Large intestine (tissue), 12 donors: ENCODE measurements around the gene TAF1C. TPM values are rescaled to one million over a fixed set of nuclear protein-coding genes. Genes with fewer than 3 reads are reported as not detected.
A peak's percentile ranks its signal among the peaks of the same experiment; 100 is the strongest.

ENCODE experiments used
- DNase-seq, 2 donors: peaks; one replicate each; pipeline versions ENCODE4 v3.0.0 to v3.0.0-alpha.2; 2013
- H3K27ac ChIP-seq: one replicate; pipeline ENCODE4 v1.5.1; 2013; ENCODE audit warnings: low read length
- H3K27me3 ChIP-seq: 2 replicates; pipeline ENCODE4 v1.6.1; 2013; ENCODE audit warnings: low read length; ENCODE audit not compliant: control insufficient read depth, insufficient read depth
- H3K36me3 ChIP-seq: 2 replicates; pipeline ENCODE4 v1.6.1; 2013; ENCODE audit warnings: low read length; ENCODE audit not compliant: control insufficient read depth, insufficient read depth
- H3K4me1 ChIP-seq: one replicate; pipeline ENCODE4 v1.6.1; 2013; ENCODE audit warnings: low read length; ENCODE audit not compliant: control insufficient read depth, insufficient read depth
- H3K4me3 ChIP-seq: one replicate; pipeline ENCODE4 v1.5.1; 2013; ENCODE audit warnings: low read length
- H3K9me3 ChIP-seq: one replicate; pipeline ENCODE4 v1.6.1; 2013; ENCODE audit warnings: mild to moderate bottlenecking, low read depth, low read length, moderate library complexity; ENCODE audit not compliant: control insufficient read depth
- WGBS: methylation state at CpG from one replicate; pipeline ENCODE4 v1.1.5; 2013; ENCODE audit warnings: low lambda C conversion rate; ENCODE audit not compliant: insufficient coverage; 5-methylcytosine and 5-hydroxymethylcytosine counted together
- long read RNA-seq, 11 donors: transcript quantifications; one replicate each; lab custom pipeline, GENCODE V29; 2026
- polyA plus RNA-seq: library from polyadenylated mRNA; unstranded; fragments of 120-200 nt; gene quantifications from one replicate; pipeline ENCODE4 v1.2.1, GENCODE V29; 2013

The TAF1C gene
- polyA plus RNA-seq: 46.7 TPM
- long read RNA-seq, donor 1: 0 reads
- long read RNA-seq, donor 2, partial matches to known transcripts: 0 of 4 reads
- long read RNA-seq, donor 2, other reads (novel, unspliced or antisense): 0 of 4 reads
- long read RNA-seq, donor 3: 0 reads
- long read RNA-seq, donor 4, partial matches to known transcripts: 0 of 1 reads
- long read RNA-seq, donor 4, other reads (novel, unspliced or antisense): 0 of 1 reads
- long read RNA-seq, donor 5: 0 reads
- long read RNA-seq, donor 6: 0 reads
- long read RNA-seq, donor 7: 0 reads
- long read RNA-seq, donor 8, partial matches to known transcripts: 0 of 1 reads
- long read RNA-seq, donor 8, other reads (novel, unspliced or antisense): 0 of 1 reads
- long read RNA-seq, donor 9, partial matches to known transcripts: 0 of 2 reads
- long read RNA-seq, donor 9, other reads (novel, unspliced or antisense): 0 of 2 reads
- long read RNA-seq, donor 10: 0 reads
- long read RNA-seq, donor 11: 0 reads

DNA sequence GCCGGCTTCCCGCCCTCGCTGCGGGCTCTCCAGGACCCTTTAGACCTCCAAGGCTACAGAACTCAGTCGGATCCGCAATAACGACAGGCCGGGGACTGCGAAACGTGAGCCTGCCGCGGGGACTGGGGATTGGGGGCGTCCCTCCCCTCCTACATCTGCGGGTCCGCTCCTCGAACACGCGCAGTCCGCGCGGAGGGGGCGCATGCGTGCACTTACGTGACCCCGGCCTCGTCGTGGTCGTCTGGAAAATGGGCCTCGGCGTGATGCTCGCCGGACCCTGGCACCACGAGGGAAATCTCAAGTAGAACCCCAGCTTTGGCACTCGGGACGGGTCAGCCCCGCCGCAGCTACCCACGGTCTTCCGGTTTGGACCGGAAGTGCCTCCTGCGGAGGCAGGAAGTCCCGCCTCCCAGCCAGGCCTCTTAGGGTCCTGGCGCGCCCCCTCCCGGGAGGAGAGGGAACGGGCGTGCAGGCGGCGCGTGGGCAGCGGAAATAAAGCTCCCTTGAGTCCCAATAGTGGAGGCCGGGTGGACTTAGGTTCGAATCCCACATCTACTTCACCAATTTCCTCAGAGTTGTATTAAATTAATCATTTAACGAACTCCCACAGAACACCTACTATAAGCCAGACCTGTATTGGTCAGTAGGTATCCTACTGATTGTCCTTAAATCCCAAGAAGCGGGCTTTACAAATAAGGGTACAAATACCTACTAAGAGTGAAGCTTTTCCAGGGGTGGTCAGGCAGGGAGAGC, at the start of gene TAF1C:
Gene TAF1C, minus strand, starts transcription at position 373 of the 753 bp plus-strand sequence. CDS start 2,069 bp downstream, outside the sequence.
- peaks cover 3% of the 10 kb centered on the region for H3K9me3 ChIP-seq
- peaks cover 4% of the 10 kb centered on the region for H3K4me1 ChIP-seq
- H3K27ac ChIP-seq: no peak within 1 kb of the TSS
- peaks cover 26% of the 10 kb centered on the region for H3K36me3 ChIP-seq
- peak within 1 kb of the TSS; percentile 88 for H3K4me3 ChIP-seq
- peak; percentile 92 to 95 for DNase-seq
- no peaks in the 10 kb centered on the region for H3K27me3 ChIP-seq
- WGBS: no CpG with 5 or more reads among the region's 55 CpGs

DNA sequence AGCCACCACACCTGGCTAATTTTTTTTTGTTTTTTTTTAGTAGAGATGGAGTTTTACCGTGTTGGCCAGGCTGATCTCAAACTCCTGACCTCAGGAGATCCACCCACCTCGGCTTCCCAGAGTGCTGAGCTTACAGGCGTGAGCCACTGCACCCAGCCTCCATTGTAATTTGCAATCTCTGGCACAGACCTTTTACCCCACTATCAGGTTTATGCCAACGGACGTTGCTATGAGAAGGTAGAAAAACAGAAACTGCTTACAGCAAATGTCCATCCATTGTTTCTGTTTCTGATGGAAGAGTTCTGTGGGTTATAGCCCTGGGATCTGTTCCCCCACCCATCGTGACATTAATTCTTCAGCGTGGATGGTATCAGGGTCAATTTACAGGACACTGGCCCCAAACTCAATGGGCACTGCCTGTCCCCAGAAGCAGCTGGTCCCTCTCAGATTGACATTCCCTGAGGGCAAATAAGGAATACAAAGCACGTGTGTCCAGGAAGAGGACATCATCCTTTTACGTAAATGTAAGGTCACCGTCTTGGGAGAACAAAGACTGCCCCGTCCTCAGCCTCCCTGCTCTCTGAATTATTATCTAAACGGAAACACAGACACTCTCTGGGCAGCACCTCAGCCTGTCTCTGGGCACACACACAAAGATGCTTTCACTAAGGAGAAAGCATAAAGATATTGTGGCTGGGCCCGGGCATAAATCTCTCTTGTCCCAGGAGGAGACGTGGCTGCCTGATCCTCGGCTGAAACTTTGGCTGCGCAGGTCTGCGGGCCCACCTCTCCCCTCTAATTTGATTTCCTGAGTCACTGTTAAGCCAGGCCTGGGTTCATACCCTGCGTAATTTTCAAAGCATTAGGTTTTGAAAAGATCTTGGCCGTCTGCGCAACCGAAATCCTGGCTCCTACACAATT, 47.7 kb upstream of the TAF1C start:
- Histone ChIP-seq H3K36me3 (no peaks in the 10 kb centered on the region), H3K4me3 (no peak overlapping the region), H3K4me1 (peaks cover 3% of the 10 kb centered on the region), H3K9me3 (no peaks in the 10 kb centered on the region), H3K27me3 (peaks cover 3% of the 10 kb centered on the region), H3K27ac (no peak overlapping the region)
- no CpG with 5 or more reads among the region's 21 CpGs for WGBS
- DNase-seq: peak; percentile 19 to 74

GRCh38 chr16:84233748-84234147, 46.9 kb upstream of the TAF1C start:
- Histone ChIP-seq H3K4me1 (peaks cover 3% of the 10 kb centered on the region), H3K9me3 (no peaks in the 10 kb centered on the region), H3K36me3 (no peaks in the 10 kb centered on the region), H3K27ac (no peak overlapping the region), H3K4me3 (no peak overlapping the region), H3K27me3 (no peaks in the 10 kb centered on the region)
- WGBS: 83% methylated on average over 1 of the region's 9 CpGs
- no peak for DNase-seq

GRCh38 chr16:84232969-84233368, 46.1 kb upstream of the TAF1C start:
- no peak overlapping the region for H3K4me3 ChIP-seq
- no peak overlapping the region for H3K27ac ChIP-seq
- no CpG with 5 or more reads among the region's 5 CpGs for WGBS
- H3K36me3 ChIP-seq: no peaks in the 10 kb centered on the region
- no peaks in the 10 kb centered on the region for H3K27me3 ChIP-seq
- no peaks in the 10 kb centered on the region for H3K9me3 ChIP-seq
- no peak for DNase-seq
- peaks cover 3% of the 10 kb centered on the region for H3K4me1 ChIP-seq

GRCh38 chr16:84232060-84232459, 45.2 kb upstream of the TAF1C start:
- Histone ChIP-seq H3K36me3 (no peaks in the 10 kb centered on the region), H3K27me3 (no peaks in the 10 kb centered on the region), H3K27ac (no peak overlapping the region), H3K4me1 (peaks cover 3% of the 10 kb centered on the region), H3K9me3 (no peaks in the 10 kb centered on the region), H3K4me3 (no peak overlapping the region)
- no CpG with 5 or more reads among the region's 5 CpGs for WGBS
- DNase-seq: no peak

DNA sequence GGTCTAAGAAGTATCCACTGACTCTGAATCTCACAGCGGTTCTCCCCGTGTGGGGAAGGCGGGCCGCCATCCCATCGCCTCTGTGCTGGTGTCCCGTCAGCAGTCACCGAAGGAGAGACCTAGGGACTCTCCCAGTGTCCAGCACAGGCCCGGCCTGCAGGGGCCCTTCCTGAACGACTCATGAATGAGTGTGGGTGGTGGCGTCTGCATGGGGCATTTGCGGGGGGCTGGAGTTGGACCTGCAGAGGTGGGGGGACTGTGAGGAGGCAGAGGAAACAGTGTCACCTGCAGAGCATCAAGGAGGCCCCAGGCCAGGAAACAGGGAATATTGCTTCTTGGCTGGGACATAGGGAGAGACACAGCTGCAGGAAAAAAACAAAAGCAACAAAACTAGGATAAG, 42.6 kb upstream of the TAF1C start:
- no peak overlapping the region for H3K4me3 ChIP-seq
- H3K9me3 ChIP-seq: no peaks in the 10 kb centered on the region
- peaks cover 4% of the 10 kb centered on the region for H3K27me3 ChIP-seq
- no peaks in the 10 kb centered on the region for H3K36me3 ChIP-seq
- no peak for DNase-seq
- WGBS: no CpG with 5 or more reads among the region's 11 CpGs
- no peak overlapping the region for H3K27ac ChIP-seq
- H3K4me1 ChIP-seq: peaks cover 2% of the 10 kb centered on the region

DNA sequence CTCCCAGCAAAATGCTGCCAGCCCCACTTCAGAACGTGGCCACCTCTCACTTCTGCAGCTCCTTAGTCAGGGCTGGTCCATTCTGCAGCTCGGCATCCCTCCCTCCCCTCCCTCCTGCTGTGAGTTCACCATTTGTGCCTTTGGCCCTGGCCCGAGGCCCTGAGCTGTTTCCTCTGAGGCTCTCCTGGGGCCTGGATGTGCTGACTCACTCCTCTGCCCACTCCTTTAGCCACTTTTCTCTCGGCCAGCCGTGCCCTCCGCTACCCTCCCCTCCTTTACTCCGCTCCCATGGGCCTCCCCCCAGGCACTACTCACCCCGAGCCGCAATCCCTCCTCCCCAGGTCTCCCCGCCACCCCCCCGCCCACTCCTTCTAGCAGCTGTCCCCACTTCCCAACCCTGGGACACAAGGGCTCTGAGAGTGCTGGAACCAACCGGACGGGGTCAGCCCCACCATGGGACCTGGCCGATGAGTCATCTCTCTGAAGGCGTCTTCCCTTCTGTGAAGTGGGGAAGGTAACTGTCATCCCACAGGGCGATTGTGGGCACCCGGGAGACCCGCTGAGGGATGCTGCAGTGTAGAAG, 41.5 kb upstream of the TAF1C start:
- H3K27ac ChIP-seq: no peak overlapping the region
- WGBS: 20% methylated on average over 1 of the region's 18 CpGs
- H3K4me3 ChIP-seq: no peak overlapping the region
- H3K36me3 ChIP-seq: no peaks in the 10 kb centered on the region
- no peaks in the 10 kb centered on the region for H3K9me3 ChIP-seq
- H3K4me1 ChIP-seq: no peaks in the 10 kb centered on the region
- H3K27me3 ChIP-seq: peaks cover 4% of the 10 kb centered on the region
- DNase-seq: no peak

DNA sequence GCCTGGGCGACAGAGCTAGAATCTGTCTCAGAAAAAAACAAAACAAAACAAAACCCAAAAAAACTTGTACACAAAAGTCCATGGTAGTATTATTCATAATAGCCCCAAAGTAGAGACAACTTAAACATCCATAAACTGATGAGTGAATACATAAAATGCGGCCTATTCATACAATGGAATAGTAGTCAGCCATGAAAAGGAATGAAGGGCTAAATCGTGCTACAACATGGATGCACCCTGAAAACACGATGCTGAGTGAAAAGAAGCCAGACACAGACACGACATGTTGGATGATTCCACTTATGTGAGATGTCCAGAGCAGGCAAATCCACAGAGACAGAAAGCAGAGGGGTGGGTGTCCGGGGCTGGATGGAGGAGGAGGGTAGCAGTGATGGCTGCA, 40.7 kb upstream of the TAF1C start:
- no peak overlapping the region for H3K4me3 ChIP-seq
- 83% methylated on average over 2 of the region's 6 CpGs for WGBS
- DNase-seq: no peak
- H3K27me3 ChIP-seq: peaks cover 4% of the 10 kb centered on the region
- H3K9me3 ChIP-seq: peaks cover 2% of the 10 kb centered on the region
- no peak overlapping the region for H3K27ac ChIP-seq
- no peaks in the 10 kb centered on the region for H3K36me3 ChIP-seq
- no peaks in the 10 kb centered on the region for H3K4me1 ChIP-seq

- no CpG with 5 or more reads among the region's 8 CpGs for WGBS
- H3K27me3 ChIP-seq: peaks cover 4% of the 10 kb centered on the region
- H3K4me3 ChIP-seq: no peak overlapping the region
- no peak overlapping the region for H3K27ac ChIP-seq
- no peaks in the 10 kb centered on the region for H3K36me3 ChIP-seq
- H3K9me3 ChIP-seq: peaks cover 3% of the 10 kb centered on the region
- no peaks in the 10 kb centered on the region for H3K4me1 ChIP-seq
- DNase-seq: no peak
Measured at GRCh38 chr16:84226026-84226425, 39.2 kb upstream of the TAF1C start.
